ENCODE data around the gene LLPH.

DNA sequence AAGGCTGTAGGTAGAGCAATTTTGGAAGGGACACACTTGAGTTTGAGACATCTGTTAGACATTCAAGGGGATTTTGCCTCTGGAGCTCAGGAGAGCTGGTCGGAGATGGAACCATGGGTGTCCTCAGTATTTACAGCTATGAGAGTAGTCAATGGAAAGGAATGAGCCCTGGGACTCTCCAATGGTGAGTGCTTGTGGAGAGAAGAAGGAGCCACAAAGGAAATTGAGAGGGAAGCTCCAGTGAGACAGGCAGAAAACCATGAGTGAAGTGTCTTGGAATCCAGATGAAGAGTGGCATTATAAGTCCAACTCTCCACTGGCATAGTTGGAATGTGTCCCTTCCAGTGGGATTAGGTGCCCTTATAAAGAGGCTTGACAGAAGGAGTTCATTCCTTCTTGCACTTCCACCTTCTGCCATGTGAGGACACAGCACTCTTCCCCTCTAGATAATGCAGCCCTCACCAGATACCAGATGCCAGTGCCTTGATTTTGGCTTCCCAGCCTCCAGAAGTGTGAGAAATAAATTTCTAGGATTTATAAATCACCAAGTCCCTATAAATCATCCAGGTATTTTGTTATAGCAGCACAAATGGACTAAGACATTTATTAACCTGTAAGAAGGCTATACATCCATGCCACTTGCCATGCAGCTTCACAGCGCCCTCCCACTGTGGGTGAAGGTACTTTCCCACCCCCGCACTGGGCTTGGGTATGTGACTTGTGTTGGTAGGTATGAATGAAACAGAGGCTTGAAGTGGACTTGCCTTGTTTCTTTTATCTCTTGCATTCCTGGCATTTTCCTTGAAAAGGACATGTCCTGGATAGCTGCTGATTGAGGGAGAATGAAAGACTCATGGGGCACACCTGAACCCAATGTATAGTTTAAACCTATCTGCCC lies 27.3 kb downstream of the LLPH start:
- TF ChIP-seq, protein P1, sequence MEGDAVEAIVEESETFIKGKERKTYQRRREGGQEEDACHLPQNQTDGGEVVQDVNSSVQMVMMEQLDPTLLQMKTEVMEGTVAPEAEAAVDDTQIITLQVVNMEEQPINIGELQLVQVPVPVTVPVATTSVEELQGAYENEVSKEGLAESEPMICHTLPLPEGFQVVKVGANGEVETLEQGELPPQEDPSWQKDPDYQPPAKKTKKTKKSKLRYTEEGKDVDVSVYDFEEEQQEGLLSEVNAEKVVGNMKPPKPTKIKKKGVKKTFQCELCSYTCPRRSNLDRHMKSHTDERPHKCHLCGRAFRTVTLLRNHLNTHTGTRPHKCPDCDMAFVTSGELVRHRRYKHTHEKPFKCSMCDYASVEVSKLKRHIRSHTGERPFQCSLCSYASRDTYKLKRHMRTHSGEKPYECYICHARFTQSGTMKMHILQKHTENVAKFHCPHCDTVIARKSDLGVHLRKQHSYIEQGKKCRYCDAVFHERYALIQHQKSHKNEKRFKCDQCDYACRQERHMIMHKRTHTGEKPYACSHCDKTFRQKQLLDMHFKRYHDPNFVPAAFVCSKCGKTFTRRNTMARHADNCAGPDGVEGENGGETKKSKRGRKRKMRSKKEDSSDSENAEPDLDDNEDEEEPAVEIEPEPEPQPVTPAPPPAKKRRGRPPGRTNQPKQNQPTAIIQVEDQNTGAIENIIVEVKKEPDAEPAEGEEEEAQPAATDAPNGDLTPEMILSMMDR (IDR thresholded peaks at IDR 0.05; ENCODE audit: insufficient read depth, low read length, poor library complexity, severe bottlenecking): no peak
- no peak for TF ChIP-seq EZH2phosphoT487 (conservative IDR thresholded peaks at IDR 0.05; ENCODE audit: low read length)

Data from SU-DHL-6 (cell line).